A549 (cell line): ENCODE data around the gene SCRN2. TPM values are rescaled to one million over a fixed set of nuclear protein-coding genes. Genes with fewer than 3 reads are reported as not detected.

Experiments used
- ATAC-seq, 2 experiments: fragments of 200-7000 bp in 1 of 2; fragments of >200 bp in 1 of 2; cut with Nextera tagmentation in 1 of 2; cut with Tn5 transposase in 1 of 2; 3 replicates each; pipeline versions ENCODE4 v1.8.0 to v1.9.1; 2018 to 2020; ENCODE audit warnings: mild to moderate bottlenecking in 1 of 2, moderate library complexity in 1 of 2
- CTCF ChIA-PET: fragments of 300-600 bp; sonication (Branson Sonifier 250); formaldehyde crosslinking; extraction: SDS; loops from one replicate; lab custom pipeline; 2021; ENCODE audit warnings: antibody characterized with exemption, inconsistent platforms; lab: Yijun Ruan, JAX
- POLR2A ChIA-PET: fragments of 350-600 bp; formaldehyde crosslinking; extraction: SDS; loops from one replicate; lab custom pipeline; 2021; ENCODE audit warnings: antibody characterized with exemption, inconsistent platforms; lab: Yijun Ruan, JAX
- DNase-seq, 2 experiments: peaks; one replicate each; pipeline versions ENCODE4 v3.0.0 to v3.0.0-alpha.2; 2011 to 2016; ENCODE audit warnings: low read depth in 1 of 2, low spot score in 1 of 2
- FAIRE-seq: peaks from 2 replicates; lab custom pipeline; 2011; peaks lifted over from hg19 to GRCh38; lab: Jason Lieb, UNC
- H3K27ac ChIP-seq, 2 experiments: fragments of >200 bp; sonication (Bioruptor Twin); formaldehyde crosslinking; 3 replicates each; pipeline ENCODE4 v1.5.1; 2016 to 2017
- H3K4me1 ChIP-seq: fragments of >200 bp; sonication (Bioruptor Twin); formaldehyde crosslinking; 3 replicates; pipeline ENCODE4 v1.6.1; 2016
- H3K4me2 ChIP-seq: fragments of >200 bp; sonication (Bioruptor Twin); formaldehyde crosslinking; 3 replicates; pipeline ENCODE4 v1.6.1; 2016
- H3K4me3 ChIP-seq: fragments of >200 bp; sonication (Bioruptor Twin); formaldehyde crosslinking; 3 replicates; pipeline ENCODE4 v1.5.1; 2016
- H3K9me3 ChIP-seq: fragments of >200 bp; sonication (Bioruptor Twin); formaldehyde crosslinking; 3 replicates; pipeline ENCODE4 v1.6.1; 2016
- BHLHE40 ChIP-seq: IDR thresholded peaks from 2 replicates; pipeline ENCODE4 v1.6.1; 2012; ENCODE audit warnings: low read depth, low read length, inconsistent platforms
- CBX8 ChIP-seq: fragments of 200-600 bp; sonication (generic); IDR thresholded peaks from 2 replicates; pipeline ENCODE4 v1.6.1; 2016
- EHMT2 ChIP-seq: fragments of 200-600 bp; sonication (generic); IDR thresholded peaks from 2 replicates; pipeline ENCODE4 v1.6.1; 2016; ENCODE audit warnings: antibody characterized with exemption, low read depth, mild to moderate bottlenecking, moderate library complexity
- ESRRA ChIP-seq: fragments of 150-350 bp; IDR thresholded peaks from 2 replicates; pipeline ENCODE4 v1.6.1; 2014; ENCODE audit warnings: mild to moderate bottlenecking, low read length, borderline replicate concordance
- FOSB ChIP-seq: fragments of 250-450 bp; sonication (Bioruptor Pico); IDR thresholded peaks from 2 replicates; pipeline ENCODE4 v1.5.0; 2020; ENCODE audit warnings: mild to moderate bottlenecking, moderate library complexity
- GATA3 ChIP-seq: IDR thresholded peaks from 2 replicates; pipeline ENCODE4 v1.6.1; 2012; ENCODE audit warnings: borderline replicate concordance
- HDAC2 ChIP-seq: fragments of 200-600 bp; sonication (generic); IDR thresholded peaks from 2 replicates; pipeline ENCODE4 v1.6.1; 2016
- HEYL ChIP-seq: fragments of 250-450 bp; sonication (Bioruptor Pico); IDR thresholded peaks from 2 replicates; pipeline ENCODE4 v1.8.0; 2021; ENCODE audit warnings: mild to moderate bottlenecking, moderate library complexity
- HOXA7 ChIP-seq: fragments of 250-450 bp; sonication (Bioruptor Pico); IDR thresholded peaks from 2 replicates; pipeline ENCODE4 v1.5.0; 2020; ENCODE audit warnings: mild to moderate bottlenecking, moderate library complexity
- HOXB5 ChIP-seq: fragments of 250-450 bp; sonication (Bioruptor Pico); IDR thresholded peaks from 2 replicates; pipeline ENCODE4 v1.5.0; 2020; ENCODE audit warnings: mild to moderate bottlenecking, moderate library complexity
- JUNB ChIP-seq: fragments of >200 bp; sonication (Bioruptor Twin); formaldehyde crosslinking; IDR thresholded peaks from 2 replicates; pipeline ENCODE4 v1.6.1; 2016
- KDM1A ChIP-seq: fragments of 200-600 bp; sonication (generic); IDR thresholded peaks from 2 replicates; pipeline ENCODE4 v1.6.1; 2016; ENCODE audit warnings: low read depth, mild to moderate bottlenecking
- MAFK ChIP-seq: fragments of 450-650 bp; IDR thresholded peaks from 2 replicates; pipeline ENCODE4 v1.6.1; 2014; ENCODE audit not compliant: partially characterized antibody
- MAZ ChIP-seq: fragments of 150-350 bp; IDR thresholded peaks from 2 replicates; pipeline ENCODE4 v1.6.1; 2014; ENCODE audit warnings: antibody characterized with exemption, low read depth, low read length, borderline replicate concordance
- MYC ChIP-seq: IDR thresholded peaks from 2 replicates; pipeline ENCODE4 v1.6.1; 2012; ENCODE audit warnings: mild to moderate bottlenecking, inconsistent platforms, low read length, improper control_type of control experiment, borderline replicate concordance
- NFE2L2 ChIP-seq: fragments of 150-350 bp; conservative IDR thresholded peaks from 2 replicates; pipeline ENCODE4 v1.6.1; 2014; ENCODE audit warnings: low read length
- NPAS2 ChIP-seq: fragments of 250-450 bp; sonication (Bioruptor Pico); IDR thresholded peaks from 2 replicates; pipeline ENCODE4 v1.8.0; 2022; ENCODE audit warnings: mild to moderate bottlenecking, moderate library complexity, borderline replicate concordance
- NR3C1 ChIP-seq: fragments of >200 bp; sonication (Bioruptor Twin); formaldehyde crosslinking; IDR thresholded peaks from 3 replicates; pipeline ENCODE4 v1.6.1; 2017
- POLR2A ChIP-seq: IDR thresholded peaks from 2 replicates; pipeline ENCODE4 v1.6.1; 2012; ENCODE audit warnings: mild to moderate bottlenecking, low read length
- POLR2AphosphoS2 ChIP-seq: conservative IDR thresholded peaks from 2 replicates; pipeline ENCODE4 v1.6.1; 2012; ENCODE audit warnings: low read length, improper control_type of control experiment, inconsistent platforms
- RCOR1 ChIP-seq: fragments of 150-350 bp; IDR thresholded peaks from 2 replicates; pipeline ENCODE4 v1.6.1; 2014; ENCODE audit warnings: antibody characterized with exemption, low read length, low read depth
- RNF2 ChIP-seq: fragments of 200-600 bp; sonication (generic); IDR thresholded peaks from 2 replicates; pipeline ENCODE4 v1.6.1; 2016; ENCODE audit warnings: low read depth, mild to moderate bottlenecking, antibody characterized with exemption, moderate library complexity, borderline replicate concordance
- TFCP2L1 ChIP-seq: fragments of 250-450 bp; sonication (Bioruptor Pico); IDR thresholded peaks from 2 replicates; pipeline ENCODE4 v1.5.0; 2021; ENCODE audit warnings: mild to moderate bottlenecking
- TP53 ChIP-seq: fragments of 250-450 bp; sonication (Bioruptor Pico); IDR thresholded peaks from 2 replicates; pipeline ENCODE4 v1.5.0; 2021; ENCODE audit warnings: mild to moderate bottlenecking, moderate library complexity
- ZFP36 ChIP-seq: fragments of 450-650 bp; IDR thresholded peaks from 2 replicates; pipeline ENCODE4 v1.6.1; 2014; ENCODE audit warnings: borderline replicate concordance; ENCODE audit not compliant: partially characterized antibody
- ZNF302 ChIP-seq: fragments of 250-450 bp; sonication (Bioruptor Pico); IDR thresholded peaks from 2 replicates; pipeline ENCODE4 v1.9.0; 2021; ENCODE audit warnings: inconsistent platforms, mild to moderate bottlenecking, moderate library complexity
- WGBS: methylation state at CpG from one replicate; pipeline ENCODE4 v1.1.6; 2017; ENCODE audit errors: missing lambda C conversion rate; 5-methylcytosine and 5-hydroxymethylcytosine counted together
- polyA plus RNA-seq, 4 experiments: library from polyadenylated mRNA; depleted of rRNA in 3 of 4; stranded (reverse); fragments of >200 nt; fragmentation: RNase III in 1 of 4; extraction: RNeasy Plus Mini Kit Qiagen cat#74134 plus additional on column Dnase treatment in 1 of 4; gene quantifications; 2 replicates in 3 of 4; 3 replicates in 1 of 4; pipeline ENCODE4 v1.2.3, GENCODE V29; 2011 to 2017
- TF ChIP-seq, protein P1 (sequence below): fragments of 450-650 bp; IDR thresholded peaks from 2 replicates; pipeline ENCODE4 v1.6.1; 2014; ENCODE audit warnings: antibody characterized with exemption
- TF ChIP-seq, protein P2 (sequence below): fragments of 250-450 bp; sonication (Bioruptor Pico); IDR thresholded peaks from 2 replicates; pipeline ENCODE4 v1.5.0; 2020; ENCODE audit warnings: low read depth, mild to moderate bottlenecking, moderate library complexity
- TF ChIP-seq, protein P3 (sequence below): fragments of 250-450 bp; sonication (Bioruptor Pico); IDR thresholded peaks from 2 replicates; pipeline ENCODE4 v1.5.0; 2021; ENCODE audit warnings: mild to moderate bottlenecking, moderate library complexity, borderline replicate concordance
- TF ChIP-seq, protein P4 (sequence below): fragments of >200 bp; sonication (Bioruptor Twin); formaldehyde crosslinking; IDR thresholded peaks from 3 replicates; pipeline ENCODE4 v1.6.1; 2016
- TF ChIP-seq, protein P5 (sequence below): fragments of >200 bp; sonication (Bioruptor Twin); formaldehyde crosslinking; IDR thresholded peaks from 3 replicates; pipeline ENCODE4 v1.5.1; 2016
- TF ChIP-seq, protein P6 (sequence below): IDR thresholded peaks from 2 replicates; pipeline ENCODE4 v1.6.1; 2012
- TF ChIP-seq, protein P7 (sequence below): IDR thresholded peaks from 2 replicates; pipeline ENCODE4 v1.6.1; 2012

The SCRN2 gene
- polyA plus RNA-seq, 2 of the 4 experiments (the other 2 are of a cell fraction): 25.8 to 43.7 TPM

DNA sequence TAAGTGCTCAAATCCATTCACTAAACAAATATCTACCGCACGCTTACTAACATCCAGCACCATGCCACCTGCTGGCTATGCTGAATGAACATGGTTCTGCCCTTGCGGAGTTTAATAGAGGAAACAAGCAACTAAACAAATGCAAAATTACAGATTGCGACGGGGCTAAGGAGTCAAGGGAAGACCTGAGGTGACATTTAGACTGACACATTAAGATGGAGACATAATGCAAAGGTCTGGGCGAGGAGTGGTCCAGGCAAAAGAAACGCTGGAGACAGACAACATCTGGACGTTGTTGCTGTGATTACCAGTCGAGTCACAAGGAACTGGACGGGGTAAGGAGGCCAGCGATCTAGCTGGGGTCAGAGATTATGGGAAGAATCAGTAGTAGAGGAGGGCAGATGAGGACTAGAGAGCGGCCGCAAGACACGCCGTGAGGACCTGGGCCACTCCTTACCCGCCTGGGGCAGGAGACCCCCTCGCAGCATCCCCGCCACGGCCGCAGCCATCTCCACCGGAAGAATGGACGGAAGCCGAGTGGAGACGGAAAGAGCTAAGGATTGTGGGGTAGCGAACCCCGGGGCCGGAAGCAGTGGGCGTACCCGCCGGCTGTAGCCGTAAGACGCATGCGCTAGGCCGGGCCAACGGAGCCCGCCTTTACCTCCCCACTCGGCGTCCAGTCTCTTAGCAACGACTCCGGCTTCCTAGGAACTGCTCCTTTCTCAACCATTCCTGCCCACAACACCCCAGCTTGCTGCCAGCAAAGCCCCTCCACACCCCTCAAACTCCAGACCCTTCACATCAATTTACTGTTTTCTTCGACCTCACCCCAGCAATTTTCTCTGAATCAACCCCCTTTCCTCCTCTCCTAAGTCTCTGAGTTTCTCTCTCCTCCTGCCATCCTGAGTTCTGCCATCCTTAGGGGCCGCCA is 9.8 kb downstream of the SCRN2 start, which contains the start of the genes LRRC46 and MRPL10:
Gene LRRC46, plus strand, starts transcription at position 668 of the 931 bp plus-strand sequence. CDS start 320 bp downstream, outside the sequence.
Gene MRPL10, minus strand, starts transcription at position 539 of the 931 bp plus-strand sequence. Its CDS starts 30 bp downstream, at position 509.
- Histone ChIP-seq H3K4me3 (peak within 1 kb of the TSS; percentile 60), H3K9me3 (no peaks in the 10 kb centered on the region), H3K27ac (peak within 1 kb of the TSS; percentile 83 to 88), H3K4me1 (peaks cover 16% of the 10 kb centered on the region), H3K4me2 (peak within 1 kb of the TSS; percentile 93)
- DNase-seq (peak; percentile 94 to 99), FAIRE-seq (peak; percentile 39), ATAC-seq (peak; percentile 90 to 95)
- ChIA-PET POLR2A (interaction anchor here (0.5 to 1.7 kb wide), 37 partner anchors 9 to 642 kb away, joined by 3 to 58 read pairs (median 5); partner anchors contain the start of genes CDC27, CDK5RAP3, KPNB1 and NFE2L1), CTCF (interaction anchor here (0.5 to 36.3 kb wide), 14 partner anchors 9 to 447 kb away, joined by 3 to 1860 read pairs (median 4); partner anchors contain the start of genes CDK5RAP3, OSBPL7, SCRN2 and SP2)
- under 1% methylated on average over 42 of the region's 42 CpGs for WGBS
- TF ChIP-seq ESRRA (no peak), MAFK (no peak), NPAS2 (no peak), TFCP2L1 (CRISPR knock-in tag) (peak; percentile 25; the same call in 1 of the 2 replicates), NFE2L2 (no peak), POLR2AphosphoS2 (no peak), HEYL (CRISPR knock-in tag) (no peak), POLR2A (peak; percentile 96), ZNF302 (no peak), JUNB (no peak), MAZ (peak; percentile 57; the same call in 1 of the 2 replicates), GATA3 (peak; percentile 51; the same call in 1 of the 2 replicates), RNF2 (no peak), RCOR1 (no peak), EHMT2 (no peak), NR3C1 (no peak), HDAC2 (no peak), BHLHE40 (no peak), FOSB (CRISPR knock-in tag) (no peak), CBX8 (no peak), ZFP36 (no peak), HOXB5 (CRISPR knock-in tag) (0 out of 2 replicates have a peak, but pooled peaks have one; percentile 48), HOXA7 (no peak), MYC (no peak), KDM1A (no peak), TP53 (CRISPR knock-in tag) (no peak)
- TF ChIP-seq, protein P1, sequence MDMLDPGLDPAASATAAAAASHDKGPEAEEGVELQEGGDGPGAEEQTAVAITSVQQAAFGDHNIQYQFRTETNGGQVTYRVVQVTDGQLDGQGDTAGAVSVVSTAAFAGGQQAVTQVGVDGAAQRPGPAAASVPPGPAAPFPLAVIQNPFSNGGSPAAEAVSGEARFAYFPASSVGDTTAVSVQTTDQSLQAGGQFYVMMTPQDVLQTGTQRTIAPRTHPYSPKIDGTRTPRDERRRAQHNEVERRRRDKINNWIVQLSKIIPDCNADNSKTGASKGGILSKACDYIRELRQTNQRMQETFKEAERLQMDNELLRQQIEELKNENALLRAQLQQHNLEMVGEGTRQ: no peak
- TF ChIP-seq, protein P2, sequence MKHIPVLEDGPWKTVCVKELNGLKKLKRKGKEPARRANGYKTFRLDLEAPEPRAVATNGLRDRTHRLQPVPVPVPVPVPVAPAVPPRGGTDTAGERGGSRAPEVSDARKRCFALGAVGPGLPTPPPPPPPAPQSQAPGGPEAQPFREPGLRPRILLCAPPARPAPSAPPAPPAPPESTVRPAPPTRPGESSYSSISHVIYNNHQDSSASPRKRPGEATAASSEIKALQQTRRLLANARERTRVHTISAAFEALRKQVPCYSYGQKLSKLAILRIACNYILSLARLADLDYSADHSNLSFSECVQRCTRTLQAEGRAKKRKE (CRISPR knock-in tag): no peak
- TF ChIP-seq, protein P3, sequence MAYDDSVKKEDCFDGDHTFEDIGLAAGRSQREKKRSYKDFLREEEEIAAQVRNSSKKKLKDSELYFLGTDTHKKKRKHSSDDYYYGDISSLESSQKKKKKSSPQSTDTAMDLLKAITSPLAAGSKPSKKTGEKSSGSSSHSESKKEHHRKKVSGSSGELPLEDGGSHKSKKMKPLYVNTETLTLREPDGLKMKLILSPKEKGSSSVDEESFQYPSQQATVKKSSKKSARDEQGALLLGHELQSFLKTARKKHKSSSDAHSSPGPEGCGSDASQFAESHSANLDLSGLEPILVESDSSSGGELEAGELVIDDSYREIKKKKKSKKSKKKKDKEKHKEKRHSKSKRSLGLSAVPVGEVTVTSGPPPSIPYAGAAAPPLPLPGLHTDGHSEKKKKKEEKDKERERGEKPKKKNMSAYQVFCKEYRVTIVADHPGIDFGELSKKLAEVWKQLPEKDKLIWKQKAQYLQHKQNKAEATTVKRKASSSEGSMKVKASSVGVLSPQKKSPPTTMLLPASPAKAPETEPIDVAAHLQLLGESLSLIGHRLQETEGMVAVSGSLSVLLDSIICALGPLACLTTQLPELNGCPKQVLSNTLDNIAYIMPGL (CRISPR knock-in tag): no peak
- TF ChIP-seq, protein P4, sequence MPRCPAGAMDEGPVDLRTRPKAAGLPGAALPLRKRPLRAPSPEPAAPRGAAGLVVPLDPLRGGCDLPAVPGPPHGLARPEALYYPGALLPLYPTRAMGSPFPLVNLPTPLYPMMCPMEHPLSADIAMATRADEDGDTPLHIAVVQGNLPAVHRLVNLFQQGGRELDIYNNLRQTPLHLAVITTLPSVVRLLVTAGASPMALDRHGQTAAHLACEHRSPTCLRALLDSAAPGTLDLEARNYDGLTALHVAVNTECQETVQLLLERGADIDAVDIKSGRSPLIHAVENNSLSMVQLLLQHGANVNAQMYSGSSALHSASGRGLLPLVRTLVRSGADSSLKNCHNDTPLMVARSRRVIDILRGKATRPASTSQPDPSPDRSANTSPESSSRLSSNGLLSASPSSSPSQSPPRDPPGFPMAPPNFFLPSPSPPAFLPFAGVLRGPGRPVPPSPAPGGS: peak; percentile 83; the same call in 2 of the 3 replicates
- TF ChIP-seq, protein P5, sequence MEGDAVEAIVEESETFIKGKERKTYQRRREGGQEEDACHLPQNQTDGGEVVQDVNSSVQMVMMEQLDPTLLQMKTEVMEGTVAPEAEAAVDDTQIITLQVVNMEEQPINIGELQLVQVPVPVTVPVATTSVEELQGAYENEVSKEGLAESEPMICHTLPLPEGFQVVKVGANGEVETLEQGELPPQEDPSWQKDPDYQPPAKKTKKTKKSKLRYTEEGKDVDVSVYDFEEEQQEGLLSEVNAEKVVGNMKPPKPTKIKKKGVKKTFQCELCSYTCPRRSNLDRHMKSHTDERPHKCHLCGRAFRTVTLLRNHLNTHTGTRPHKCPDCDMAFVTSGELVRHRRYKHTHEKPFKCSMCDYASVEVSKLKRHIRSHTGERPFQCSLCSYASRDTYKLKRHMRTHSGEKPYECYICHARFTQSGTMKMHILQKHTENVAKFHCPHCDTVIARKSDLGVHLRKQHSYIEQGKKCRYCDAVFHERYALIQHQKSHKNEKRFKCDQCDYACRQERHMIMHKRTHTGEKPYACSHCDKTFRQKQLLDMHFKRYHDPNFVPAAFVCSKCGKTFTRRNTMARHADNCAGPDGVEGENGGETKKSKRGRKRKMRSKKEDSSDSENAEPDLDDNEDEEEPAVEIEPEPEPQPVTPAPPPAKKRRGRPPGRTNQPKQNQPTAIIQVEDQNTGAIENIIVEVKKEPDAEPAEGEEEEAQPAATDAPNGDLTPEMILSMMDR: peak; percentile 55
- TF ChIP-seq, protein P6, sequence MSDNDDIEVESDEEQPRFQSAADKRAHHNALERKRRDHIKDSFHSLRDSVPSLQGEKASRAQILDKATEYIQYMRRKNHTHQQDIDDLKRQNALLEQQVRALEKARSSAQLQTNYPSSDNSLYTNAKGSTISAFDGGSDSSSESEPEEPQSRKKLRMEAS: peak; percentile 86
- TF ChIP-seq, protein P7, sequence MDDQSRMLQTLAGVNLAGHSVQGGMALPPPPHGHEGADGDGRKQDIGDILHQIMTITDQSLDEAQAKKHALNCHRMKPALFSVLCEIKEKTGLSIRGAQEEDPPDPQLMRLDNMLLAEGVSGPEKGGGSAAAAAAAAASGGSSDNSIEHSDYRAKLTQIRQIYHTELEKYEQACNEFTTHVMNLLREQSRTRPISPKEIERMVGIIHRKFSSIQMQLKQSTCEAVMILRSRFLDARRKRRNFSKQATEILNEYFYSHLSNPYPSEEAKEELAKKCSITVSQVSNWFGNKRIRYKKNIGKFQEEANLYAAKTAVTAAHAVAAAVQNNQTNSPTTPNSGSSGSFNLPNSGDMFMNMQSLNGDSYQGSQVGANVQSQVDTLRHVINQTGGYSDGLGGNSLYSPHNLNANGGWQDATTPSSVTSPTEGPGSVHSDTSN: peak; percentile 66
